ENCODE measurements around the gene VENTX.

The VENTX gene

GRCh38 chr10:133238466-133238804 is 780 bp downstream of the VENTX start:
- no peak for DNase-seq

GRCh38 chr10:133239990-133240389 is 2.3 kb downstream of the VENTX start:
- no peak for DNase-seq

DNA sequence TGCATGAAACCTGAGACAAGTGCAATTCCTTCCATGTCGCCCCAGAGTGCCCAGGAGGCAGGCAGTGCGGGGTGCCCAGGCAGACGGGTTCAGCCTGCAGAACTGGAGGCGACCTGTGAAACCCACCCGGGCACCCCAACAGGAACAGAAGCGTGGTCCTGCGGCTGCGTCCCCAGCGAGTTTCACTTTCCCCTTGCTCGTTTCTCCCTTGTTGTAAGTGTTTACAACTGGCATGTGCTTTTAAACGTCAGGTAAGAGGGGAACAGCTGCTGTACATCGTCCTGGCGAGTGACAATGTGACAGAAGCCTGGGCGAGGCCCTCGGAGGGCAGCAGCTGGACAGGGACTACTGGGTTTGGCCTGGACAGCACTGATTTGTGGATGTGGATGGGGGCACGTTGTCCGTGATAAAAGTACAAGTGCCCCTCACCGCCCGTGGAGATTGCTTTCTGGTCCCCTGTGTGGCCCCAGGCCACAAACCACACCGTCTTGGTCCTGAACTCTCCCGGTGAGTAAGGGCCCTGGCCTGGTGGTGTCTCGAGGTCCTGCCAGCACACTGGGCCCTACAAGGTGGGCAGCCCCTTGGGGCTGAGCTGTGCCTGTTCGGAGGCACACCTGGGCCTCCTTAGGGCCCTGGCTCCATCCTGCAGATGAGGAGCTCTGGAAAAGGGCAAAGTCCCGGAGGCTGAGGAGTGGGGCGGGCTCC is 4.0 kb downstream of the VENTX start:
- DNase-seq: no peak

- no peak for DNase-seq
Measured at GRCh38 chr10:133242611-133243356, 5.1 kb downstream of the VENTX start.

GRCh38 chr10:133243593-133243992 is 5.9 kb downstream of the VENTX start:
- DNase-seq: no peak

DNA sequence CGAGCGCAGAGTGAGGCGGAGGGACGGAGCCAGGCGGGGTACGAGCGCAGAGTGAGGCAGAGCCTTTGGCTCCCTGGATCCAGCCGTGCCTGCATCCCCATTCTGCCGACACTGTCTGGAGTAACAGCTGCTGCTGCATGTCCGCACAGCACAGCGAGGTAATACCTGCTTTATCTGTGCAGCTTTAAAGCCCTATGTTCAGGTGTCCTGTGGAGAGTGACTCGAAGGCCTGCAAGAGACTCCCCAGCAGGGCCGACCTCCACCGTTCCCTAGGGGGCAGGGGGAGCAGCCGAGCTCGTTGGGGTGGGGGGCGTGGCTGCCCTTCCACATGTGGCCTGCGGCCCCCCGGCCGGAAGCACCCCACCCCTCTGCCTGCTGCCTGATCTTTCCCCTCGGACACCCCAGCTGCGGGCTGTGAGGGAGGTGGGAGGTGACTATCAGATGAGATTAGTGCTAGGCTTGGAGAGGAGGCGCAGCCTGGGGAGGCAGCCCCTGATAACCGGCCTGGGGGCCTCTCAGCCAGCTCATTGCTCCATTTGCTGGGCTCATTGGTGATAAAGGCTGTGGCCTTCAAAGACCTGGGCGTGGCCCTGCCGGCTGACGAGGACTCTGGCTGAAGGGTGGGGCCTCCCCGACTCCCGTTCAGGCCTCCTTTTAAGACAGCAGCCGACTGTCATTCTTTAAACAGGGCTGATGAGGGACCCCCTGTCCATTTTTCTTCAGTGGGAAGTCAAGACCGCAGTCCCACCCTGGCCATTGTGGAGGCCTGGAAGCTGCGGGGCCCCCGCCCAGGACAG is 8.0 kb downstream of the VENTX start:
- DNase-seq: no peak

- DNase-seq: no peak
Measured at GRCh38 chr10:133246236-133246626, 8.6 kb downstream of the VENTX start.

GRCh38 chr10:133247681-133248333 is 10.2 kb downstream of the VENTX start:
- DNase-seq: no peak

DNA sequence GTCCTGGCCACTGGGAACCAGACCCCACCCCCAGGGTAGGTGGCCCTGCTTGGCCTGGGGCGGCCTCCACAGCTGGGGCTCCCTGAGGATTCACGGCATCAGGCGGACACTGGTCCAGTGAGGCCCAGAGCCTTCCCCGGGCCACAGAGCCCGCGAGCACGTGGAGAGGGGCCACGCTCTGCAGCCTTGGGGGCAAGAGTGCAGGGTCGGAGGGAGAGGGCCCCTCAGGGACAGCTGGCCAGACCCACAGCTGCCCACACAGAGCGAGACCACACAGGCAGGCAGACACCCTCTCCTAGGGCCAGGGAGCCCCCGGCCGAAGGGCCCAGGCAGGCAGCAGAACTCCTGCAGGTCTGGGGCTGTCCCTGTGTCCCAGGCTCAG is 10.7 kb downstream of the VENTX start:
- DNase-seq: no peak

- no peak for DNase-seq
Measured at GRCh38 chr10:133249094-133249780, 11.6 kb downstream of the VENTX start.

- DNase-seq: no peak
Measured at GRCh38 chr10:133249975-133250754, 12.5 kb downstream of the VENTX start.

- DNase-seq: no peak
Measured at GRCh38 chr10:133251388-133252222, 13.9 kb downstream of the VENTX start.

DNA sequence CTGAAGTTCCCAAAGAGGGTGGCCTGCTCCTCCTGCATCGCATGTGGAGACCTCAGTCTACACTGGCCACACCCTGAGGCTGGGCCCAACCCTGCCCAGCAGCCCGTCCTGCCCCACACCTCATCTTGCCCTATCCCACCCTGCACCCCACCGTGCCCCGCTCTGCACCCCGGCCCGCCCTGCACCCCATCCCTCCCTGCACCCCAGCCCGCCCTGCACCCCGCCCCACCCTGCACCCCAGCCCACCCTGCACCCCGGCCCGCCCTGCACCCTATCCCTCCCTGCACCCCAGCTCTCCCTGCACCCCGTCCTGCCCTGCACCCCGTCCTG is 14.5 kb downstream of the VENTX start:
- DNase-seq: no peak

- no peak for DNase-seq
Measured at GRCh38 chr10:133253361-133253955, 15.8 kb downstream of the VENTX start.

DNA sequence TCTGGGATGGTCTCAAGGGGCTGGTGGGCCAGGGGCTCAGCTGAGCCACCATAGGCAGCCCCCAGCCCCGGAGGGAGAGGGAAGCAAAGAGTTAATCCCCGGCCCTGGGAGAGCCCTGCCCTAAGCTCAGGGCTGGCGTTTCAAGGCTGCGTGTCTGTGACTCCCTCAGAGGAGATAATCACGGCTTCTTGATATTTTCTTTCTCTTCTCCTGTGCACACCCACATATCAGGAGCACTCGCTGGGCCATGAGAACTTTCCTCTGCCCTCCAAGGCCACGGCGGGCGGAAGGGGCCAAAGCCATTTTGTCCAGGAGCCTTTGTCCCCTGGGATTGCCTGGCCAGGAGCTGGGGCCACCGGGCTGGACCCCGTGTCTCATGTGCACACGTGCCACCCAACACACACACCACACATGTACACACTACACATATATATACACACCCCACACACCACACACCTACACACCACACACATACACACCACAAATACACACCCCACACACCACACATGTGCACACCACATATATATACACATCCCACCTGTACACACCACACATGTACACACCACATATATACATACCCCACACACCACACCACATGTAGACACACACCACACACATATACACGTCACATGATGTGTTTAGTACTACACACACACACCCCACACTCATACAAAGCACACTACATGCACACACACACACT is 16.9 kb downstream of the VENTX start:
- DNase-seq: no peak

DNA sequence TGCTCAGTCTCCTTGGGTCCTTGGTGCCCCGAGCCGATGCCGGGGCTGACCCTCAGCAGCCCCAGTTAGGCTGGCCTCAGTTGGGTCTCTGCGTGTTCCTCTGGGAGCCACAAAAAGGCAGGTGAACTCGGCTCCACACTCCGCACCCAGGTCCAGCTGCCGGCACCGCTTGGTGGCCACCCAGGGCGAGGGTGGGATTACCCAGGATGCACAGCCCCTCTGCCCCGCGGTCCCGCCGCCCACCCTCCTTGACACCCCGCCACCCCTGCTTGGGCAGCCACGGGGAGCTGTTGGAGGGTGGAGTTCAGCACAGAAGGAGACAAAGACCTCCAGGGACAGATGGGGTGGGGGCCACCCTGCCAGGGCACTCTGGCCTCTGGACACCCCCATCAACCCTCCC is 17.7 kb downstream of the VENTX start:
- no peak for DNase-seq

DNA sequence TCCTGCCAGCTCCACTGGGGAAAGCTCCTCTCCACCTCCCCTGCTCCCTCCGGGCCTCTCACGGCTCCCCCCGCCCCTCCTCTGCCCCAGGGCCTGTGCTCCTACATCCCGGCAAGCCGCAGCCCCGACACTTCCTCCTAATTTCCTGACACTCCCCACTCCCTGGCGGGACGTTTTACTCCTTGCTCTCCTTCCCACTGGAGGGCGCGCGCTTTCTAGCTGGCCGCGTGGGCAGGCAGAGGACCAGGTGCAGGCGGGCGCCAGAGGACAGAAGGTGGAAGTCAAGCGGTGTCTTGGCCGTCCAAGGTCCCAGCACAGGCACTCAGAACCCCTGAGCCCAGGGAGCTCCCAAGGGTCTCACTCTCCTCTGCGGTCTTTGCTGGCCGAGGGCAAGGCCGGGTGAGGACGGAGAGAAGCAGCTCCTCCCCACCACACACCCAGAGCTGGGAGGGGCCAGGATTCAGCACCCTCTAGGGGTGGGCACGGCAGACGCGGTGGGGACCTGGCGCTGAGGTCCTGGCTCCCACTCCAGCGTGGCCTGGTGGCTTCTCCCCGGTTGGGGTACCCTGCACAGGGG is 19.9 kb downstream of the VENTX start:
- DNase-seq: no peak

DNA sequence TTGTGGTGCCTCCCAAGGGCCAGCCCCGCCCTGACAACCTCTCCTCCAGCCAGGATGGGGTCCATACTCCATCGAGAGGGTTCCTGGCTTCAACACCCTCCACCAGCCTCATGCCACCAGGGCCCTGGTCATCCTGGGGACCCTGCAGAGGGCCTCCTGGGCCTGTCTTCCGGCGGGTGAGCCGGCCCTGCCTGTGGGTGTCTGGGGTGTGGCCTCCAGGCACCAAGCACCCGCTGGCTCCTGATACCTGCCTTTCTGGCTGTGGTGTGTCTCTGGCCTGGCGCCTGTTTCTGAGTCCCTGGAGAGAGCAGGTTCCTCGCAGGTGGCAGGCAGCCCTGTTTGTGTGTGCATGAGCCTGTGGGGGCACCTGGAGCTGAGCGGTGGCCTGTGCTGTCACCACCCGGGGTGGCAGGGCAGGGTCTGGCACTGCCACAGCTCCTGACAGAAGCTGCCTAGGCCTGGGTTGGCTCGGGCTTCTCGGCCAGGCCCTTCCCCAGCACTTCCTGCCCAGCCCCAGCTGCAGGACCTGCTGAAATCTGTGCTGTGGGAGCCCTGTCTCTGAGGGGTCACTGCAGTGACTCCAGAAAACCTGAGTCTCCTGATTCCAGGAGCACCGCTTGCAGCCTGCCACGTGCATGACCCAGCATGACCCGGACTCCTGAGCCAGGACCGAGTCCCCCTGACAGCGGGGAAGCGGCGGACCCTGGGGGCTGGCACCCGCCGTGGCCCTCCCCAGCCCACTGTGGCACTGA is 20.6 kb downstream of the VENTX start:
- no peak for DNase-seq

Measured in NCI-H748 treated with DMSO at 0.1 percent for 48 hours (cell line).